Astrocyte of the cerebellum (primary cell): Measurements from ENCODE around the gene EFCAB11.

Source experiments
- DNase-seq: peaks from one replicate; pipeline ENCODE4 v3.0.0-alpha.2; 2011; ENCODE audit warnings: low read depth
- H3K4me3 ChIP-seq: 2 replicates; pipeline ENCODE4 v1.5.1; 2011; ENCODE audit warnings: mild to moderate bottlenecking, low read depth, low read length, moderate library complexity
- CTCF ChIP-seq: IDR thresholded peaks from 2 replicates; pipeline ENCODE4 v1.5.1; 2012; ENCODE audit warnings: low read length, low read depth, moderate library complexity, mild to moderate bottlenecking; ENCODE audit errors: missing control alignments
- in situ Hi-C: cut with HindIII; loops from 2 replicates; pipeline ENCODE4 v1.10.0; 2017; ENCODE audit warnings: low sequenced_read_pairs

Gene EFCAB11

GRCh38 chr14:89957791-89958190 is 3.3 kb upstream of the EFCAB11 start:
- no peak overlapping the region for H3K4me3 ChIP-seq
- no peak for DNase-seq
- in situ Hi-C loops = no loop called here
- TF ChIP-seq CTCF = no peak

- in situ Hi-C loops = no loop called here
- DNase-seq = no peak
- peak overlapping the region; percentile 64 for H3K4me3 ChIP-seq
- no peak for TF ChIP-seq CTCF
These were observed 2.8 kb upstream of the EFCAB11 start for GRCh38 chr14:89957376-89957775.

GRCh38 chr14:89956661-89957009 is 2.1 kb upstream of the EFCAB11 start:
- H3K4me3 ChIP-seq = peak overlapping the region; percentile 64
- no peak for TF ChIP-seq CTCF

GRCh38 chr14:89955745-89956660 is 1.5 kb upstream of the EFCAB11 start, which contains the start of gene TDP1:
Gene TDP1 (plus strand): TSS chr14:89955927. CDS start chr14:89963115, 7,188 bp downstream.
- in situ Hi-C loops = no loop called here
- peak within 1 kb of the TSS; percentile 64 for H3K4me3 ChIP-seq
- DNase-seq = peak; percentile 91
- no peak for TF ChIP-seq CTCF

More at GRCh38 chr14:89956661-89957009, 2.1 kb upstream of the EFCAB11 start:
- DNase-seq = no peak
- in situ Hi-C loops = no loop called here

GRCh38 chr14:89955022-89955744 is 653 bp upstream of the EFCAB11 start:
- TF ChIP-seq CTCF = no peak
- DNase-seq = no peak
- in situ Hi-C loops = no loop called here
- H3K4me3 ChIP-seq = peak overlapping the region; percentile 64

- TF ChIP-seq CTCF = no peak
- no peak overlapping the region for H3K4me3 ChIP-seq
- no peak for DNase-seq
- in situ Hi-C loops = no loop called here
These were observed 928 bp downstream of the EFCAB11 start for GRCh38 chr14:89953602-89954001.
